Panc1 (cell line): ENCODE results near the gene SUN1.

Source experiments
- POLR2AphosphoS5 ChIP-seq: IDR thresholded peaks from 2 replicates; pipeline ENCODE4 v1.6.1; 2012; ENCODE audit warnings: mild to moderate bottlenecking, low read depth, low read length, moderate library complexity
- TF ChIP-seq, protein P1 (sequence below): fragments of 450-650 bp; IDR thresholded peaks from 2 replicates; pipeline ENCODE4 v1.5.1; 2017; ENCODE audit warnings: mild to moderate bottlenecking

DNA sequence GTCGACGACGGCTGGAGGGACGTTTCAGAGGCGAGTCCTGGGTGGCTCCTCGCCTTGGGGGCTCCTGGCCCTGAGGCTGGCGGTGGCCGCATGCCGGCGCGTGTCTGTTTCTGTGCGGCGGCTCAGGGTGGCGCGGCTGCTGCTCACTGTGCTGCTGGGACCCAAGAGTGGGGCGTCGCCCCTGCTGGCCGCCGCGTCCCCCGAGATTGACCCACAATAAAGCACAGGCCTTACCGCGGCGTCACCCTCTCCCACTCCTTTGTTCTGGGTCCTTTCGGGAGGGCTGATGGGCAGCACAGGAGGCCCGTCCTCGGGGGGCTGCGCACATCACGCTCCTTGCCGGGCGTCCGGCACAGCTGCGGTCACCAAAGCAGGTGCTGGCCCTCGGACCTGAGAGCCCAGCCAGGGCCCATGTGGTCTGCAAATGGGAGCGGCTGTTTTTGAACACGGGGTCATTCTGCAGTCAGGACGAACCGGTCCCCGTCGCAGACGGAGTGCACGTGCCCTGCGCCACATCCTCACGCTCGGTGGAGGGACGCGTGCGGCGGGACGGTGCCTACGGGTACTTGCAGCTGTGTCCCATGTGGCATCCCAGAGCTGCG is 63.3 kb downstream of the SUN1 start:
- TF ChIP-seq, protein P1, sequence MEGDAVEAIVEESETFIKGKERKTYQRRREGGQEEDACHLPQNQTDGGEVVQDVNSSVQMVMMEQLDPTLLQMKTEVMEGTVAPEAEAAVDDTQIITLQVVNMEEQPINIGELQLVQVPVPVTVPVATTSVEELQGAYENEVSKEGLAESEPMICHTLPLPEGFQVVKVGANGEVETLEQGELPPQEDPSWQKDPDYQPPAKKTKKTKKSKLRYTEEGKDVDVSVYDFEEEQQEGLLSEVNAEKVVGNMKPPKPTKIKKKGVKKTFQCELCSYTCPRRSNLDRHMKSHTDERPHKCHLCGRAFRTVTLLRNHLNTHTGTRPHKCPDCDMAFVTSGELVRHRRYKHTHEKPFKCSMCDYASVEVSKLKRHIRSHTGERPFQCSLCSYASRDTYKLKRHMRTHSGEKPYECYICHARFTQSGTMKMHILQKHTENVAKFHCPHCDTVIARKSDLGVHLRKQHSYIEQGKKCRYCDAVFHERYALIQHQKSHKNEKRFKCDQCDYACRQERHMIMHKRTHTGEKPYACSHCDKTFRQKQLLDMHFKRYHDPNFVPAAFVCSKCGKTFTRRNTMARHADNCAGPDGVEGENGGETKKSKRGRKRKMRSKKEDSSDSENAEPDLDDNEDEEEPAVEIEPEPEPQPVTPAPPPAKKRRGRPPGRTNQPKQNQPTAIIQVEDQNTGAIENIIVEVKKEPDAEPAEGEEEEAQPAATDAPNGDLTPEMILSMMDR = no peak
- no peak for TF ChIP-seq POLR2AphosphoS5
